Large intestine (tissue), 3 donors: ENCODE results near the gene MS4A18. TPM values are rescaled to one million over a fixed set of nuclear protein-coding genes. Genes with fewer than 3 reads are reported as not detected.

Experiments
- DNase-seq, 2 donors: peaks; one replicate each; pipeline versions ENCODE4 v3.0.0 to v3.0.0-alpha.2; 2013
- H3K27ac ChIP-seq: one replicate; pipeline ENCODE4 v1.5.1; 2013; ENCODE audit warnings: low read length
- H3K27me3 ChIP-seq: 2 replicates; pipeline ENCODE4 v1.6.1; 2013; ENCODE audit warnings: low read length; ENCODE audit not compliant: control insufficient read depth, insufficient read depth
- H3K36me3 ChIP-seq: 2 replicates; pipeline ENCODE4 v1.6.1; 2013; ENCODE audit warnings: low read length; ENCODE audit not compliant: control insufficient read depth, insufficient read depth
- H3K4me1 ChIP-seq: one replicate; pipeline ENCODE4 v1.6.1; 2013; ENCODE audit warnings: low read length; ENCODE audit not compliant: control insufficient read depth, insufficient read depth
- H3K4me3 ChIP-seq: one replicate; pipeline ENCODE4 v1.5.1; 2013; ENCODE audit warnings: low read length
- H3K9me3 ChIP-seq: one replicate; pipeline ENCODE4 v1.6.1; 2013; ENCODE audit warnings: mild to moderate bottlenecking, low read depth, low read length, moderate library complexity; ENCODE audit not compliant: control insufficient read depth
- WGBS: methylation state at CpG from one replicate; pipeline ENCODE4 v1.1.5; 2013; ENCODE audit warnings: low lambda C conversion rate; ENCODE audit not compliant: insufficient coverage; 5-methylcytosine and 5-hydroxymethylcytosine counted together
- polyA plus RNA-seq: library from polyadenylated mRNA; unstranded; fragments of 120-200 nt; gene quantifications from one replicate; pipeline ENCODE4 v1.2.1, GENCODE V29; 2013

The MS4A18 gene
- polyA plus RNA-seq, 1 donor = 0.30 TPM

GRCh38 chr11:60775420-60775961 lies 51.0 kb downstream of the MS4A18 start:
- Histone ChIP-seq H3K4me3 (no peak overlapping the region), H3K27ac (no peak overlapping the region), H3K36me3 (no peaks in the 10 kb centered on the region), H3K9me3 (no peaks in the 10 kb centered on the region), H3K27me3 (no peaks in the 10 kb centered on the region), H3K4me1 (no peaks in the 10 kb centered on the region)
- DNase-seq = peak; percentile 85 to 90
- WGBS = no CpG with 5 or more reads among the region's 15 CpGs

- DNase-seq = no peak
- H3K9me3 ChIP-seq = no peaks in the 10 kb centered on the region
- H3K27ac ChIP-seq = no peak overlapping the region
- H3K4me1 ChIP-seq = peaks cover 5% of the 10 kb centered on the region
- no peak overlapping the region for H3K4me3 ChIP-seq
- H3K36me3 ChIP-seq = no peaks in the 10 kb centered on the region
- H3K27me3 ChIP-seq = no peaks in the 10 kb centered on the region
- WGBS = no CpG with 5 or more reads among the region's 4 CpGs
These were observed 51.6 kb downstream of the MS4A18 start for GRCh38 chr11:60776167-60776566.

GRCh38 chr11:60777106-60777505 lies 52.6 kb downstream of the MS4A18 start:
- WGBS = 80% methylated on average over 1 of the region's 4 CpGs
- H3K9me3 ChIP-seq = no peaks in the 10 kb centered on the region
- H3K4me3 ChIP-seq = no peak overlapping the region
- no peaks in the 10 kb centered on the region for H3K27me3 ChIP-seq
- no peak overlapping the region for H3K27ac ChIP-seq
- H3K4me1 ChIP-seq = peaks cover 6% of the 10 kb centered on the region
- no peaks in the 10 kb centered on the region for H3K36me3 ChIP-seq
- DNase-seq = no peak

- peaks cover 6% of the 10 kb centered on the region for H3K4me1 ChIP-seq
- H3K36me3 ChIP-seq = no peaks in the 10 kb centered on the region
- DNase-seq = no peak
- WGBS = no CpG with 5 or more reads among the region's 2 CpGs
- H3K9me3 ChIP-seq = no peaks in the 10 kb centered on the region
- no peak overlapping the region for H3K4me3 ChIP-seq
- no peak overlapping the region for H3K27ac ChIP-seq
- no peaks in the 10 kb centered on the region for H3K27me3 ChIP-seq
These were observed 53.1 kb downstream of the MS4A18 start for GRCh38 chr11:60777572-60777971.

- no peaks in the 10 kb centered on the region for H3K36me3 ChIP-seq
These were observed 55.5 kb downstream of the MS4A18 start for GRCh38 chr11:60780065-60780464.

GRCh38 chr11:60780774-60781173 lies 56.3 kb downstream of the MS4A18 start:
- H3K27ac ChIP-seq = no peak overlapping the region
- H3K36me3 ChIP-seq = no peaks in the 10 kb centered on the region
- DNase-seq = no peak
- H3K27me3 ChIP-seq = no peaks in the 10 kb centered on the region
- no peaks in the 10 kb centered on the region for H3K9me3 ChIP-seq
- H3K4me1 ChIP-seq = peaks cover 19% of the 10 kb centered on the region
- no peak overlapping the region for H3K4me3 ChIP-seq

More at GRCh38 chr11:60780065-60780464, 55.5 kb downstream of the MS4A18 start:
- no CpG with 5 or more reads among the region's 2 CpGs for WGBS
- Histone ChIP-seq H3K4me1 (peaks cover 13% of the 10 kb centered on the region), H3K27ac (no peak overlapping the region), H3K9me3 (no peaks in the 10 kb centered on the region), H3K27me3 (no peaks in the 10 kb centered on the region), H3K4me3 (no peak overlapping the region)
- no peak for DNase-seq

GRCh38 chr11:60781286-60781980 lies 56.9 kb downstream of the MS4A18 start:
- WGBS = 83% methylated on average over 1 of the region's 7 CpGs
- peak in 1 of 2 donors; percentile 56 for DNase-seq
- Histone ChIP-seq H3K36me3 (no peaks in the 10 kb centered on the region), H3K9me3 (no peaks in the 10 kb centered on the region), H3K4me1 (peaks cover 25% of the 10 kb centered on the region), H3K4me3 (no peak overlapping the region), H3K27ac (no peak overlapping the region), H3K27me3 (no peaks in the 10 kb centered on the region)

- no peaks in the 10 kb centered on the region for H3K27me3 ChIP-seq
- DNase-seq = no peak
- no peaks in the 10 kb centered on the region for H3K36me3 ChIP-seq
- WGBS = no CpG with 5 or more reads among the region's 4 CpGs
- H3K4me1 ChIP-seq = peaks cover 30% of the 10 kb centered on the region
- no peak overlapping the region for H3K27ac ChIP-seq
- no peak overlapping the region for H3K4me3 ChIP-seq
- H3K9me3 ChIP-seq = no peaks in the 10 kb centered on the region
These were observed 57.4 kb downstream of the MS4A18 start for GRCh38 chr11:60781981-60782316.

- Histone ChIP-seq H3K36me3 (no peaks in the 10 kb centered on the region), H3K27ac (no peak overlapping the region), H3K9me3 (no peaks in the 10 kb centered on the region)
These were observed 58.0 kb downstream of the MS4A18 start for GRCh38 chr11:60782393-60783140.

GRCh38 chr11:60783141-60783484 lies 58.6 kb downstream of the MS4A18 start:
- no CpG with 5 or more reads among the region's 8 CpGs for WGBS

More at GRCh38 chr11:60782393-60783140, 58.0 kb downstream of the MS4A18 start:
- 100% methylated on average over 2 of the region's 12 CpGs for WGBS
- Histone ChIP-seq H3K4me1 (peaks cover 37% of the 10 kb centered on the region), H3K4me3 (no peak overlapping the region), H3K27me3 (no peaks in the 10 kb centered on the region)
- DNase-seq = no peak

More at GRCh38 chr11:60783141-60783484, 58.6 kb downstream of the MS4A18 start:
- Histone ChIP-seq H3K4me1 (peaks cover 37% of the 10 kb centered on the region), H3K9me3 (no peaks in the 10 kb centered on the region), H3K4me3 (no peak overlapping the region), H3K36me3 (no peaks in the 10 kb centered on the region), H3K27me3 (no peaks in the 10 kb centered on the region), H3K27ac (no peak overlapping the region)
- no peak for DNase-seq
